K562 (cell line): Measurements from ENCODE around the gene USP37. TPM values are rescaled to one million over a fixed set of nuclear protein-coding genes. Genes with fewer than 3 reads are reported as not detected.
A peak's percentile ranks its signal among the peaks of the same experiment; 100 is the strongest.

Source experiments
- FOXJ2 ChIP-seq: fragments of 200-800 bp; sonication (Bioruptor generic); IDR thresholded peaks from 2 replicates; pipeline ENCODE4 v1.6.1; 2016; ENCODE audit warnings: missing genetic modification characterization, missing compliant biosample characterization
- GATA2 ChIP-seq: sonication (generic); formaldehyde crosslinking; IDR thresholded peaks from 2 replicates; pipeline ENCODE4 v1.4.0; 2020; ENCODE audit warnings: mild to moderate bottlenecking, missing genetic modification reagents
- LEF1 ChIP-seq: fragments of 450-650 bp; IDR thresholded peaks from 2 replicates; pipeline ENCODE4 v1.6.1; 2016; ENCODE audit warnings: mild to moderate bottlenecking
- MAZ ChIP-seq, 2 experiments: fragments of 450-650 bp in 1 of 2; sonication (generic) in 1 of 2; formaldehyde crosslinking; IDR thresholded peaks in 1 of 2; conservative IDR thresholded peaks in 1 of 2; 2 replicates each; pipeline versions ENCODE4 v1.4.0 to v1.5.0; 2020; ENCODE audit warnings: mild to moderate bottlenecking in 1 of 2, missing genetic modification reagents in 1 of 2
- MTA2 ChIP-seq: fragments of 450-650 bp; IDR thresholded peaks from 2 replicates; pipeline ENCODE4 v1.6.1; 2016; ENCODE audit warnings: low read depth
- NR2F6 ChIP-seq: fragments of 450-650 bp; formaldehyde crosslinking; IDR thresholded peaks from 2 replicates; pipeline ENCODE4 v1.4.0; 2020; ENCODE audit warnings: mild to moderate bottlenecking
- PHTF2 ChIP-seq: fragments of 250-450 bp; sonication (Bioruptor Pico); IDR thresholded peaks from 2 replicates; pipeline ENCODE4 v1.5.0; 2021; ENCODE audit warnings: mild to moderate bottlenecking
- POLR2A ChIP-seq: fragments of 450-650 bp; conservative IDR thresholded peaks from 2 replicates; pipeline ENCODE4 v1.6.1; 2016
- POLR2H ChIP-seq: IDR thresholded peaks from 2 replicates; pipeline ENCODE4 v1.6.1; 2016; ENCODE audit warnings: missing genetic modification characterization, low read depth, mild to moderate bottlenecking, control low read depth, missing compliant biosample characterization, moderate library complexity
- RBM14 ChIP-seq: fragments of 200-400 bp; formaldehyde crosslinking; IDR thresholded peaks from 2 replicates; pipeline ENCODE4 v1.6.1; 2018; ENCODE audit warnings: low read depth, mild to moderate bottlenecking, low read length, moderate library complexity, borderline replicate concordance; ENCODE audit not compliant: insufficient read depth
- RFX1 ChIP-seq: fragments of 450-650 bp; IDR thresholded peaks from 2 replicates; pipeline ENCODE4 v1.6.1; 2016; ENCODE audit warnings: mild to moderate bottlenecking, moderate library complexity
- SP1 ChIP-seq: sonication (generic); formaldehyde crosslinking; IDR thresholded peaks from 2 replicates; pipeline ENCODE4 v1.8.1; 2022; ENCODE audit warnings: mild to moderate bottlenecking, missing genetic modification reagents
- SRSF1 ChIP-seq: fragments of 200-400 bp; formaldehyde crosslinking; IDR thresholded peaks from 2 replicates; pipeline ENCODE4 v1.6.1; 2017; ENCODE audit warnings: mild to moderate bottlenecking, low read depth, low read length, moderate library complexity
- TAF9B ChIP-seq: fragments of 450-650 bp; IDR thresholded peaks from 2 replicates; pipeline ENCODE4 v1.6.1; 2018; ENCODE audit warnings: mild to moderate bottlenecking; ENCODE audit not compliant: partially characterized antibody
- U2AF1 ChIP-seq: fragments of 200-400 bp; formaldehyde crosslinking; optimal IDR thresholded peaks from 2 replicates; pipeline ENCODE3; 2017; ENCODE audit warnings: mild to moderate bottlenecking, low read depth, low read length, moderate library complexity
- ZNF780A ChIP-seq: fragments of 250-450 bp; sonication (Bioruptor Pico); IDR thresholded peaks from 2 replicates; pipeline ENCODE4 v1.5.0; 2021; ENCODE audit warnings: mild to moderate bottlenecking
- polyA plus RNA-seq, 8 experiments: library from polyadenylated mRNA; depleted of rRNA in 4 of 8; stranded (reverse) in 5 of 8; unstranded in 3 of 8; fragments of >200 nt; fragmentation: Nextera tagmentation in 2 of 8; fragmentation: Illumina TruSeq in 1 of 8; extraction: Ambion mirVana in 2 of 8; extraction: Trizol in 1 of 8; gene quantifications; 2 replicates each; pipeline versions ENCODE4 v1.2.1 to v1.2.3, GENCODE V29; 2011 to 2014; ENCODE audit warnings: inconsistent platforms in 1 of 8, missing spikeins in 1 of 8
- total RNA-seq, 7 experiments: library from RNA; depleted of rRNA in 6 of 7; stranded (reverse); fragments of >200 nt in 6 of 7; fragmentation: Illumina TruSeq in 2 of 7; extraction: Trizol in 2 of 7; gene quantifications; 2 replicates each; pipeline versions ENCODE4 v1.2.1 to v1.2.3, GENCODE V29; 2011 to 2021; ENCODE audit warnings: low replicate concordance in 1 of 7
- TF ChIP-seq, protein P1 (sequence below): fragments of 250-450 bp; sonication (Bioruptor Pico); IDR thresholded peaks from 2 replicates; pipeline ENCODE4 v1.4.0; 2020; ENCODE audit warnings: borderline replicate concordance
- TF ChIP-seq, protein P2 (sequence below): fragments of 250-450 bp; sonication (Bioruptor Pico); IDR thresholded peaks from 2 replicates; pipeline ENCODE4 v1.5.0; 2020; ENCODE audit warnings: mild to moderate bottlenecking
- TF ChIP-seq, protein P3 (sequence below): fragments of 450-650 bp; IDR thresholded peaks from 2 replicates; pipeline ENCODE4 v1.6.1; 2016; ENCODE audit warnings: borderline replicate concordance
- TF ChIP-seq, protein P4 (sequence below): fragments of 250-450 bp; sonication (Bioruptor Pico); IDR thresholded peaks from 2 replicates; pipeline ENCODE4 v1.5.0; 2021
- TF ChIP-seq, protein P5 (sequence below): sonication (generic); formaldehyde crosslinking; IDR thresholded peaks from 2 replicates; pipeline ENCODE4 v1.4.0; 2020; ENCODE audit warnings: mild to moderate bottlenecking, missing genetic modification reagents

The USP37 gene
- total and polyA plus RNA-seq, 9 of the 15 experiments (the other 6 are each of a cell fraction or from before 2014, with no cell fraction given) = 2.0 to 14.2 (median 8.5) TPM

DNA sequence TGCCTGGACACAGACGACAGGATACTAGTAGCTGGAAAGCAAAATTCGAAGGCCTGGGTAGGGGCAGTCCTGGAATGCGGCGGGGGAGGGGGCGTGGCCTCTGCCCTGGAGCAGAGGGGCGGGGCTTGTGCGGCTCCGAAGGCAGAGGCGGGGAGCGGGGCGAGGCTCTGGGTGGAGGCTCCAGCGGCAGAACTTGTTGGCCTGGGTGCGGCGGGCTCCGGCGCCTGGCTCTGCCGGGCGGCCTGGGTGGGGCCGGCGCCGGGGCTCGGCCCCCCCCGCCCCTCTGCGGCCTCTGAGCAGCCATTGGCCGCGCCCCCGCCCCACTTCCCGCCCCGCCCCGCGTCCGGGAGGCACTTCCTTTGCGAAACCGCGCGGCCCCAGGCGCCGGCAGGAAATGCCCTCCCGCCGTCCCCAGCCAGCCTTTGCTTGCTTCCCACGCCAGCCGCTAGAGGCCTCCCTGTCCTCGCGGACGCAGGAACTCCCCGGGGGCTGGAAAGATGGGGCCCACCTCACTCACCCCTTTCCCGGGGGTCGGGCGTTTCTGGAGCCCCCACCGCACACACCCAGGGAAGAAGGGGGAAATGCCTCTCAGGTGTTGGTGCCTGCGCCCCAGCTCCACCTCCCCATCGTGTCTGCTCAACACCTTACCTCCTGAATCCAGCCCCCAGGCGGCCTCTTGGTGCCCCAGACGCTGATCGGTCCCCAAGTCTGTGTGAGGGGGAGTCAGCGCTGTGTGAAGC is 161.8 kb downstream of the USP37 start (continued):
- TF ChIP-seq, protein P1, sequence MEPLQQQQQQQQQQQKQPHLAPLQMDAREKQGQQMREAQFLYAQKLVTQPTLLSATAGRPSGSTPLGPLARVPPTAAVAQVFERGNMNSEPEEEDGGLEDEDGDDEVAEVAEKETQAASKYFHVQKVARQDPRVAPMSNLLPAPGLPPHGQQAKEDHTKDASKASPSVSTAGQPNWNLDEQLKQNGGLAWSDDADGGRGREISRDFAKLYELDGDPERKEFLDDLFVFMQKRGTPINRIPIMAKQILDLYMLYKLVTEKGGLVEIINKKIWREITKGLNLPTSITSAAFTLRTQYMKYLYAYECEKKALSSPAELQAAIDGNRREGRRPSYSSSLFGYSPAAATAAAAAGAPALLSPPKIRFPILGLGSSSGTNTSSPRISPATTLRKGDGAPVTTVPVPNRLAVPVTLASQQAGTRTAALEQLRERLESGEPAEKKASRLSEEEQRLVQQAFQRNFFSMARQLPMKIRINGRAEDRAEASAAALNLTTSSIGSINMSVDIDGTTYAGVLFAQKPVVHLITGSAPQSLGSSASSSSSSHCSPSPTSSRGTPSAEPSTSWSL (CRISPR knock-in tag) = no peak
- TF ChIP-seq POLR2H (peak; percentile 79), FOXJ2 (tag) (no peak), MAZ (CRISPR knock-in tag; conservative IDR thresholded peaks at IDR 0.05 in 1 of 2, IDR thresholded peaks at IDR 0.05 in 1 of 2) (peak; percentile 89 to 96), GATA2 (no peak), TAF9B (no peak), RFX1 (no peak), RBM14 (no peak), LEF1 (no peak), NR2F6 (CRISPR knock-in tag) (peak; percentile 72; the same call in 1 of the 2 replicates), ZNF780A (CRISPR knock-in tag) (no peak), MTA2 (0 out of 2 replicates have a peak, but pooled peaks have one; percentile 11), U2AF1 (no peak), SRSF1 (no peak), PHTF2 (CRISPR knock-in tag) (no peak), POLR2A (0 out of 2 replicates have a peak, but pooled peaks have one; percentile 0), SP1 (CRISPR knock-in tag) (peak; percentile 27)
- TF ChIP-seq, protein P2, sequence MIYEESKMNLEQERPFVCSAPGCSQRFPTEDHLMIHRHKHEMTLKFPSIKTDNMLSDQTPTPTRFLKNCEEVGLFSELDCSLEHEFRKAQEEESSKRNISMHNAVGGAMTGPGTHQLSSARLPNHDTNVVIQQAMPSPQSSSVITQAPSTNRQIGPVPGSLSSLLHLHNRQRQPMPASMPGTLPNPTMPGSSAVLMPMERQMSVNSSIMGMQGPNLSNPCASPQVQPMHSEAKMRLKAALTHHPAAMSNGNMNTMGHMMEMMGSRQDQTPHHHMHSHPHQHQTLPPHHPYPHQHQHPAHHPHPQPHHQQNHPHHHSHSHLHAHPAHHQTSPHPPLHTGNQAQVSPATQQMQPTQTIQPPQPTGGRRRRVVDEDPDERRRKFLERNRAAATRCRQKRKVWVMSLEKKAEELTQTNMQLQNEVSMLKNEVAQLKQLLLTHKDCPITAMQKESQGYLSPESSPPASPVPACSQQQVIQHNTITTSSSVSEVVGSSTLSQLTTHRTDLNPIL (CRISPR knock-in tag) = peak; percentile 81
- TF ChIP-seq, protein P3, sequence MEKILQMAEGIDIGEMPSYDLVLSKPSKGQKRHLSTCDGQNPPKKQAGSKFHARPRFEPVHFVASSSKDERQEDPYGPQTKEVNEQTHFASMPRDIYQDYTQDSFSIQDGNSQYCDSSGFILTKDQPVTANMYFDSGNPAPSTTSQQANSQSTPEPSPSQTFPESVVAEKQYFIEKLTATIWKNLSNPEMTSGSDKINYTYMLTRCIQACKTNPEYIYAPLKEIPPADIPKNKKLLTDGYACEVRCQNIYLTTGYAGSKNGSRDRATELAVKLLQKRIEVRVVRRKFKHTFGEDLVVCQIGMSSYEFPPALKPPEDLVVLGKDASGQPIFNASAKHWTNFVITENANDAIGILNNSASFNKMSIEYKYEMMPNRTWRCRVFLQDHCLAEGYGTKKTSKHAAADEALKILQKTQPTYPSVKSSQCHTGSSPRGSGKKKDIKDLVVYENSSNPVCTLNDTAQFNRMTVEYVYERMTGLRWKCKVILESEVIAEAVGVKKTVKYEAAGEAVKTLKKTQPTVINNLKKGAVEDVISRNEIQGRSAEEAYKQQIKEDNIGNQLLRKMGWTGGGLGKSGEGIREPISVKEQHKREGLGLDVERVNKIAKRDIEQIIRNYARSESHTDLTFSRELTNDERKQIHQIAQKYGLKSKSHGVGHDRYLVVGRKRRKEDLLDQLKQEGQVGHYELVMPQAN = no peak
- TF ChIP-seq, protein P4, sequence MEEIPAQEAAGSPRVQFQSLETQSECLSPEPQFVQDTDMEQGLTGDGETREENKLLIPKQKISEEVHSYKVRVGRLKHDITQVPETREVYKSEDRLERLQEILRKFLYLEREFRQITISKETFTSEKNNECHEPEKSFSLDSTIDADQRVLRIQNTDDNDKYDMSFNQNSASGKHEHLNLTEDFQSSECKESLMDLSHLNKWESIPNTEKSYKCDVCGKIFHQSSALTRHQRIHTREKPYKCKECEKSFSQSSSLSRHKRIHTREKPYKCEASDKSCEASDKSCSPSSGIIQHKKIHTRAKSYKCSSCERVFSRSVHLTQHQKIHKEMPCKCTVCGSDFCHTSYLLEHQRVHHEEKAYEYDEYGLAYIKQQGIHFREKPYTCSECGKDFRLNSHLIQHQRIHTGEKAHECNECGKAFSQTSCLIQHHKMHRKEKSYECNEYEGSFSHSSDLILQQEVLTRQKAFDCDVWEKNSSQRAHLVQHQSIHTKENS (CRISPR knock-in tag) = peak; percentile 85
- TF ChIP-seq, protein P5, sequence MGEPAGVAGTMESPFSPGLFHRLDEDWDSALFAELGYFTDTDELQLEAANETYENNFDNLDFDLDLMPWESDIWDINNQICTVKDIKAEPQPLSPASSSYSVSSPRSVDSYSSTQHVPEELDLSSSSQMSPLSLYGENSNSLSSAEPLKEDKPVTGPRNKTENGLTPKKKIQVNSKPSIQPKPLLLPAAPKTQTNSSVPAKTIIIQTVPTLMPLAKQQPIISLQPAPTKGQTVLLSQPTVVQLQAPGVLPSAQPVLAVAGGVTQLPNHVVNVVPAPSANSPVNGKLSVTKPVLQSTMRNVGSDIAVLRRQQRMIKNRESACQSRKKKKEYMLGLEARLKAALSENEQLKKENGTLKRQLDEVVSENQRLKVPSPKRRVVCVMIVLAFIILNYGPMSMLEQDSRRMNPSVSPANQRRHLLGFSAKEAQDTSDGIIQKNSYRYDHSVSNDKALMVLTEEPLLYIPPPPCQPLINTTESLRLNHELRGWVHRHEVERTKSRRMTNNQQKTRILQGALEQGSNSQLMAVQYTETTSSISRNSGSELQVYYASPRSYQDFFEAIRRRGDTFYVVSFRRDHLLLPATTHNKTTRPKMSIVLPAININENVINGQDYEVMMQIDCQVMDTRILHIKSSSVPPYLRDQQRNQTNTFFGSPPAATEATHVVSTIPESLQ = no peak
